ENCODE results near the gene NRIP3. TPM values are rescaled to one million over a fixed set of nuclear protein-coding genes. Genes with fewer than 3 reads are reported as not detected.

Gene NRIP3
- total and polyA plus RNA-seq, 9 of the 15 experiments (the other 6 are each of a cell fraction or from before 2014, with no cell fraction given), result 4.4 to 18.7 (median 11.6) TPM

- no peak for TF ChIP-seq RBM34 (IDR thresholded peaks at IDR 0.05; ENCODE audit: borderline replicate concordance, insufficient read depth, low read length)
These were observed 38.7 kb upstream of the NRIP3 start (continued) for GRCh38 chr11:9042488-9042887.

- BruUV-seq (replicated peaks), result no TSS peak
- Histone ChIP-seq H3K27me3 (ENCODE audit: control insufficient read depth in 2 of 2, insufficient read depth in 2 of 2, low read length in 2 of 2) (peaks cover 29 to 31% of the 10 kb centered on the region in 2 experiments), H3K27ac (ENCODE audit: extremely low read depth, low read depth, low read length) (no peak overlapping the region), H3K4me2 (ENCODE audit: insufficient read depth, low read length) (no peak overlapping the region), H3K9me3 (replicated peaks; ENCODE audit: control insufficient read depth, insufficient read depth, low read depth, low read length) (no peaks in the 10 kb centered on the region), H3K9ac (ENCODE audit: insufficient read depth in 1 of 2, low read depth in 2 of 2, low read length in 2 of 2) (no peak overlapping the region), H3K79me2 (ENCODE audit: control insufficient read depth, insufficient read depth, low read length) (no peaks in the 10 kb centered on the region), H3K4me3 (no peak overlapping the region), H4K20me1 (replicated peaks; ENCODE audit: control insufficient read depth, insufficient read depth, low read length) (no peaks in the 10 kb centered on the region), H3K36me3 (ENCODE audit: control insufficient read depth, insufficient read depth, low read length) (no peaks in the 10 kb centered on the region), H3K4me1 (replicated peaks in 1 of 2; ENCODE audit: control insufficient read depth in 2 of 2, insufficient read depth in 2 of 2, low read length in 2 of 2) (peaks cover 0 to 4% of the 10 kb centered on the region in 2 experiments; a peak in 2 of 5 replicates), H2AFZ (ENCODE audit: low read depth, low read length) (no peak overlapping the region), H3K9me1 (ENCODE audit: control insufficient read depth, insufficient read depth, low read length) (no peaks in the 10 kb centered on the region)
- POLR2A ChIA-PET, result interaction anchor here (1.4 to 1.6 kb wide), 2 partner anchors 13 to 19 kb away, joined by 3 to 6 read pairs; no protein-coding TSS in a partner anchor
- WGBS (ENCODE audit: insufficient coverage, low coverage, missing lambda C conversion rate), result 0% methylated on average over 1 of the region's 2 CpGs
- in situ Hi-C loops (cut with MboI), result no loop called here
- DNase-seq (ENCODE audit: extremely low read depth in 1 of 4, low spot score in 3 of 4), result no peak
- FAIRE-seq, result no peak
- no peak for ATAC-seq
- intact Hi-C loops (cut with micrococcal nuclease), result no loop called here
- CTCF ChIA-PET (ENCODE audit: low intra/inter-chr PET ratio), result no interaction called here
- TF ChIP-seq RHOXF2B (CRISPR knock-in tag; conservative IDR thresholded peaks at IDR 0.05) (no peak), NR1H2 (CRISPR knock-in tag; IDR thresholded peaks at IDR 0.05) (no peak), MTA2 (IDR thresholded peaks at IDR 0.05; ENCODE audit: low read depth) (no peak)
These were observed 37.9 kb upstream of the NRIP3 start for GRCh38 chr11:9041747-9042146.

GRCh38 chr11:9040410-9040809, 36.6 kb upstream of the NRIP3 start:
- no peak overlapping the region for H3K4me3 ChIP-seq
- no peaks in the 10 kb centered on the region for H3K36me3 ChIP-seq (ENCODE audit: control insufficient read depth, insufficient read depth, low read length)
- ATAC-seq (no peak), DNase-seq (ENCODE audit: extremely low read depth in 1 of 4, low spot score in 3 of 4) (no peak), FAIRE-seq (no peak)
- H3K9me1 ChIP-seq (ENCODE audit: control insufficient read depth, insufficient read depth, low read length), result no peaks in the 10 kb centered on the region
- peaks cover 31 to 35% of the 10 kb centered on the region in 2 experiments for H3K27me3 ChIP-seq (ENCODE audit: control insufficient read depth in 2 of 2, insufficient read depth in 2 of 2, low read length in 2 of 2)
- CTCF ChIA-PET (ENCODE audit: low intra/inter-chr PET ratio), result no interaction called here
- POLR2A ChIA-PET, result no interaction called here
- H3K4me2 ChIP-seq (ENCODE audit: insufficient read depth, low read length), result no peak overlapping the region
- H3K79me2 ChIP-seq (ENCODE audit: control insufficient read depth, insufficient read depth, low read length), result no peaks in the 10 kb centered on the region
- under 1% methylated on average over 10 of the region's 10 CpGs for WGBS (ENCODE audit: insufficient coverage, low coverage, missing lambda C conversion rate)
- no peaks in the 10 kb centered on the region for H4K20me1 ChIP-seq (replicated peaks; ENCODE audit: control insufficient read depth, insufficient read depth, low read length)
- no peak overlapping the region for H2AFZ ChIP-seq (ENCODE audit: low read depth, low read length)
- in situ Hi-C loops (cut with MboI) (no loop called here), intact Hi-C loops (cut with micrococcal nuclease) (no loop called here)
- H3K27ac ChIP-seq (ENCODE audit: extremely low read depth, low read depth, low read length), result no peak overlapping the region
- H3K9ac ChIP-seq (ENCODE audit: insufficient read depth in 1 of 2, low read depth in 2 of 2, low read length in 2 of 2), result no peak overlapping the region
- H3K4me1 ChIP-seq (replicated peaks in 1 of 2; ENCODE audit: control insufficient read depth in 2 of 2, insufficient read depth in 2 of 2, low read length in 2 of 2), result peaks cover 0 to 4% of the 10 kb centered on the region in 2 experiments; a peak in 2 of 5 replicates
- TF ChIP-seq ZBTB17 (CRISPR knock-in tag; IDR thresholded peaks at IDR 0.05) (no peak), BCOR (IDR thresholded peaks at IDR 0.05) (no peak), FOSL1 (tag; conservative IDR thresholded peaks at IDR 0.05) (peak; percentile 87)
- no TSS peak for BruUV-seq (replicated peaks)
- H3K9me3 ChIP-seq (replicated peaks; ENCODE audit: control insufficient read depth, insufficient read depth, low read depth, low read length), result no peaks in the 10 kb centered on the region

All from K562 (cell line).